ENCODE results near the gene AFG3L2.
A peak's percentile ranks its signal among the peaks of the same experiment; 100 is the strongest.

Gene AFG3L2

DNA sequence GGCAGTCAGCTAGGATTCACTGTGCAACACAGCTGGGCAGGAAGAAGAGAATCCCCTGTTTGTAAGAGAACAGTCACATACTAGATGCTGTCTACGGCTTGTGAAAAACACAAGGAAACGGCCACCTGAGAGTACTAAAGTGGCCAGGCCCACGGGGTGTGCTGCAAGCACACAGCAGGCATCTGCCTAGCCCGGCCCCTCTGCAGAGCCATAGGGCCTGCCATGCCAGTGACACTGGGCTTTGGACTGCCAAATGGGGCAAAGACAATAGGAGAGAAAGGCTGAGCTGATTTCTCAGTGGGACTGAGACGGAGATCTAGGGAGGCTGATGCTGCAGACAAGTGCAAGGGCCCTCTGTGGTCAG, 58.7 kb downstream of the AFG3L2 start:
- peak; percentile 9 for DNase-seq

DNA sequence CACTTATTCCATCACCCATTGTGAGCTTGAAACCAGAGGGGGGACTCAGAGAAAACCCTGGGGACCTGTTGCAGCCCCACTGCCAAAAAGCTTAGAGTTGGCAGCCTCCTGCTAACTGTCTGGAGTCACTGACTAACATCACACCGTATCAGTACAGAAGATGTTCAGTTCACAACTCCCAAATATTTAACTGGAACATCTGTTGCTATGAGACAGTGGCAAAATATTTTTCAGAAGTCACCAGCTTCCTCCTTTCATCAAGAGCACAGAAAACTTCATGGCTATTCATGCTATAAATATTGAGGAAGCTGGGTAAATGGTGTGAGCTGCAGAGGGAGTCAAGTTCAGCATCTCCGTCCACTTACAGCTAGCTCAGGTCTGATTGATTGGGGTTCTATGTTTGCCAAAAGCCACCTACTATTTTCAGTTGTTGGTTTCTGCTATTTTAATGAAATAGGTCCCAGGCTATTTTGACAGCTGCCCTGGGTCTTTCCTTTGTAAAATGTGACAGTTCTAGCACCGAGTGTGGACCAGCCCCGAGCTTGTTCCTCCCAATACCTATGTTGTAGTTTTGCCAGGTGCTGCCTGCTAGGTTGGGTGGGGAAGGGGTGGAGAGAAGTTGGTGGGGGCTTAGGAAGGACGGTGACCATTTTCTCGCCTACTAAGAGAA, 59.2 kb downstream of the AFG3L2 start:
- DNase-seq, result no peak

DNA sequence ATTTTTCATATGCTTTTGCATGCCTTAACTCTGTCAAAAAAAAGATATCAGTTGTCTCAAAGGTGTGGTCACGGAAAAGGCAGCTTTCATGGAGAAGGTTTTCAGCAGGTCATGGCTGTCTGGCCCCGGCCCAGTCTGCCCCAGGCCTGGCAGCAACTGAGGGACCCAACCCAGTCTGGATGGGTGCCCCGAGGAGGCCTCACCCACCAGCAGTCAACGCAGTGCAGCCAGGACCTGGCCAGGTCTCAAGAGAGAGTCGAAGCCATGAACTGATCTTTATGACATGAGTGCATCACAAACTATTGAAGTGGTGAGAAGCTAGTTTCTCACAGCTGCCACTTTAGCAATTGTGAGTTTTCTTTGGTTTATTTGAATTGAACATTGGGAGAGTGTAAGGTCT, 61.1 kb downstream of the AFG3L2 start:
- DNase-seq, result no peak

DNA sequence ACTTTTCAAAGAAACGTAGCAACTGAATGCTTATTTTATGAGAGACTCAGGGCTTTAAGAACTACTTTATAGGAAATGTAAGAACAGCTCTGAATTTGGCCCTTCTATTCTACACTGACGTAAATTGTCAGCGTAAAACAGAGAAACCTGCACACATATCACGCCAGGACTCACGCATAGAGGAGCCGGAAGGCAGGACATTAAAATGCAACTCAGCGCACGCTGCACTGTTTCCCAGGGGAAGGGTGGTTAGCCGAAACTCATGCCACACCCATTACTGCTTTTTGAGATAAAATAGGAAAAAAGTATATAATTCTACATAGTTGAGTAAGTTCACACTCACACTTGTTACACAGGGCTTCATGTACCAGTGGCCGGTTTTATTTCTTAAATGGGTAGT, 61.5 kb downstream of the AFG3L2 start:
- DNase-seq, result no peak

DNA sequence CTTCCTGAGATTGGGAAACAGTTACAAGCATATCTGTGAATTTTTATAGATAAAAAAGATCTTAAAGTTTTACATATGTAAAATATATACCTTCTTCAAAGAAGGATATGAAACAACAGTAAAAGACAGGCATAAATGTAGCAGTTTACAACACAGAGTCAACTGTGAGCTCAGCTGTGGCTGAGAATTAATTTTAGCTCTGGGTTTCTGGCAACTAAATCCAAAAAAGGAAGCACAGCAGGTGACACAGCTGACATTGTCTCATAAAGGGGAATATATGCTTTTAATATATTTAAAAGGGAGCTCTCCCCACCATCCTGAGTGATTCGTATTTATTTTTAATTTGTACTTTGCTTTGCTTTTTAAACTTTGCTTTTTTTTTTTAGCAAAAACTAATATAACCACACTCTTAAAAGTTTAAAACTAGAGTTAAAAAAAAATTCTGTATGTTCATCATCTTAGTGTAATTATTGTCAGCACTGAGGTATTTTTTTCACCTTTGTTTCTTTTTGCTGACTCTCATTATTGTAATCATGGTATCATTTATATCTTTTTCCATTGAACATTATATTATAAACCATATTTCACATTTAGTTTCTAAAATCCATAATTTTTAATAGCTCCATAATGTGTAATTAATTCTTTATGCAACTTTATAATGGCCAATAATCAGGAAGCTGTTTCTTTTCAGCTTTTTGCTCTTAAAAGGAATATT, 62.3 kb downstream of the AFG3L2 start:
- no peak for DNase-seq

DNA sequence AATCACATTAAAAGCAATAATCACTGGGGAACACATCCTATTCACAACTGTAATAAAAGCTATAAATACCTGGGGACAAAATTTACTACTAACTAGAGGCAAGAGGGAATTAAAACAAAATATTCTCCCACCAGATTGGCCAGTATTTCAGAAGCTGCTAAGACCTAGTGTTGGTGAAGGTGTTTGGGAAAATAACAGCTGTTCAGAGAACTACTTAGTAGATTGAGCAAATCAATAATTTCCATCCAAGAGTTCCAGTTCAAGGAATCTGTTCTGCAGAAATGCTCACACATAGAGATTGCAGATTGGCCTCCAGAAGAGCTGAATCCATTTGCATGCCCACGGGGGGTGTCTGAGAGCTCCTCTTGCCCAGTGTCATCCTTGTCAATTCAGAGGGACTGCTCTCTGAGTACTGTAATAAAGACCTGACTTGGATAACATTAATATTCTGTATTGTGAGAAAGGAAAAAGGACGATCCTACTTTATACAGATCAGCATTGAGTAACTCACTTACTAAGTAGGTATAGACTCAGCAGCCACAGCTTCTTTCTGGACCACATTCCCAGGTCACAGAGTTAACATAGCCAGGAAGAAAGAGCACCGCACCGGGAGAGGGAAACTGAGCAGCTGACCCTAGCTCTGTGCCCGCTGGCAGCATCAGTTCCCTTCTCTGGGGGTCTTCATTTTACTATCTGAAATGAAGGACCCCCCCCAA, 63.3 kb downstream of the AFG3L2 start:
- no peak for DNase-seq

DNA sequence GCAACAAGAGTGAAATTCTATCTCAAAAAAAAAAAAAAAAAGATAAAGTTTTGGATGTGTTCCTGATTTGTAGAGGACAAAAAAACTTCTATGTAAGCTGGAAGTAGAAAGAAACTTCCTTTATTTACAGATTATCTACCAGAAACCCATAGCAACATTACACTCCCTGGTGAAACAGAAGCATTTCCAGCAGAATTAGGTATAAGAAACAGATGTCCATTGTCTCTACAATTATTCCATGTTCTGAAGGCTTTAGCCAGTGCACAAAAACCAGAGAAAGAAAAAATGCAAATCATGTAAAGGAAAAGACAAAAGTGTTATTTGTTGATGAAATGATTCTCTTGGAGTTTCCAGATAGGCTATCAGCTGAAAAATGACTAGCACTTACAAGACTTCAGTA, 64.1 kb downstream of the AFG3L2 start:
- DNase-seq, result no peak

DNA sequence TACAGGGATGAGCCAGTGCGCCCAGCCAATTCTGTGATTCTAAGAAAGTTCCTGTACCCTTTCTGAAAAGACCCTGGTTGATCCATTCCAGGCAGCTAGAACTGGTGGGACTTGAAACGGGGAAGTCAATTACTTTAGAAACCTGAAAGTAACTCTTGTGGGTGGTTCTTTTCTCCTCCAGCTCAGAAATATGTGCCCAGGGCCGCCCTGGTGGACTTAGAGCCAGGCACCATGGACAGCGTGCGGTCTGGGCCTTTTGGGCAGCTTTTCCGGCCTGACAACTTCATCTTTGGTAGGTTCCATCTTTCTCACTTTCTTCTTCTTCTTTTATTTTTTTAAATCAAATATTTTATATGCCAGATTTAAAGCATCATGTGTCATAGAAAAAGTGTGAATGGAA, 66.3 kb downstream of the AFG3L2 start:
- no peak for DNase-seq

DNA sequence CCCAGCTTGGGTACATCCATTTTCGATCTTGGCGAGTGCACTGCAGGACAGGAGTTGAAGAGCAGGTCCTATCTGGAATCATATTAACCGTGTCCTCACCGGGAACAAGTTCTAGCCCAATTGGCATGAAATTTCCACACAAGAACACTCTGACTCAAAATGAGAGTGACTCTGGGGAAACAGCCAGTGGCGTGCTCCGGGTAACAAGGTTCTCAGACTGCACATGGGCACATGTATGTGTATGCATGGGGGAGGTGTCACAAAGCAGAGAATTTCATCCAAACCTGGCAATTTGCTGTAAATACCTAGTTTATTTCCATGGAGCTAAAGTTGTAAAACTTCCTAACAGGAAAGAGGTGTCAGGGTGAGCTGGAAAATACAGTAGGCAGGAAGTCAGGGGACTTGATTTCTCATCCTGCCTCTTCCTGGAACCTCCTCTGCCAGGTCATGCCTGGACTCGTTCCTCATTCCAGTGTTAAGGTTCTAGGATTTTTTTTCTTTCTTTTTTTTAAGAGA, 67.3 kb downstream of the AFG3L2 start:
- no peak for DNase-seq

DNA sequence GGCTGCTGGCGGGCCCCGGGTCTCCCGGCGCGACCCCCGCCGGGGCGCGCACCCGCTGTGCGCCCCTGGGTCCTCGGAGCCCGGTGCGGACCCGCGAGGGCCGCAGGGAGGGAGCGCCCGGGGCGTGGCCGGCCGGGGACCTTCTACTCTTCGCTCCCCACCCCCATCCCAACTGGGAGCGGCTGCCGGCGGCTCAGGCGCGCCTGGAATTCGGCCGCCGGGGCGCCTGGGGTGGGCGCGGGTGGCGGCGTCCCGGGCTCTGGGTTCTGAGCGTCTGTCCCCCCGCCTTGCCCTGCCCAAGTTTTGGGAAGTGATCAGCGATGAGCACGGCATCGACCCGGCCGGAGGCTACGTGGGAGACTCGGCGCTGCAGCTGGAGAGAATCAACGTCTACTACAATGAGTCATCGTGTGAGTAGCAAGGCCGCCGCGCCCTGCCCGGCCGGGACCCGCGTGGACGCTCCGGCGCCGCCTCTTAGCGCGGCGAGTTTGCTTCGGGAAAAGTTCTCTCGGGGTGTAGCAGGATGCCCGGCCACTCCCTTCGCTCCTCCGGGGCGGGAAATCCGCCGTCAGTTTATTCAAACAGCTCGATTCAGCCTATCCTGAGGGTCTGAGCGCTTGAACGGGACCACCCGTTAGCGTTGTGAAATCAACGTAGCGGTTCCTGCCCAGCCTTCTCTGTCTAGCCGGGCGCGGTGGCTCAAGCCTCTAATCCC, 68.5 kb downstream of the AFG3L2 start:
- DNase-seq, result no peak

DNA sequence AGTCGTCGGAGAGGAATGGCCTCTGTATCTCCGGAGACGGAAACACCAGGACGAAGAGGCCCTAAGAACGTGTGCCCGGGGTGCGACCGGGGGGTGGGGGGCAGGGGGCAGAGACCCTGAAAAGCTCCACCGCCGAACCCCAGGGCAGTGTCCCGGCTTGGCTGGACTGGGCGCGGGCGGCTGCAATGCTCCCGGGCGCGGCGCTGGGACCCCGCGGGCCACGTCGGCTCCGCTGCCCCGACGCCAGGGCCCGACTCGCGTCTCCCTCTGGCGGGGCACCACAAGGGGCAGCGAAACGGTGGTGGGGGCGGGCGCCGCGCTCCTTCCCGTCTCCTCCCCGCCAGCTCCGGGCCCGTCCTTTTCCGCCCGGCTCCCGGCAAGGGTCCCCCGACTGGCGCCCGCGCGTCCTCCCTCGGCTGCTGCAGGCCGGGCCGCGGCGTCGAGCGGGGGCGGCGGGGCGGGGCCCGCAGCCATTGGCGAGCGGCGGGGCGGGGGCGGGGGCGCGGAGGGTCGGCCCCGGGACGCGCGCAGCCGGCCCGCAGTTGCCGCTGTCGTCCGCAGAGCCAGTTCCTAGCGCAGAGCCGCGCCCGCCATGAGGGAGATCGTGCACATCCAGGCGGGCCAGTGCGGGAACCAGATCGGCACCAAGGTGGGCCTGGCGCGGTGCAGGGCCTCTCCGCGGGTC, 69.2 kb downstream of the AFG3L2 start, which contains the start of gene TUBB6:
Gene TUBB6, plus strand, starts transcription at position 541 of the 685 bp plus-strand sequence. Its CDS starts 52 bp downstream, at position 593.
- peak; percentile 36 for DNase-seq

DNA sequence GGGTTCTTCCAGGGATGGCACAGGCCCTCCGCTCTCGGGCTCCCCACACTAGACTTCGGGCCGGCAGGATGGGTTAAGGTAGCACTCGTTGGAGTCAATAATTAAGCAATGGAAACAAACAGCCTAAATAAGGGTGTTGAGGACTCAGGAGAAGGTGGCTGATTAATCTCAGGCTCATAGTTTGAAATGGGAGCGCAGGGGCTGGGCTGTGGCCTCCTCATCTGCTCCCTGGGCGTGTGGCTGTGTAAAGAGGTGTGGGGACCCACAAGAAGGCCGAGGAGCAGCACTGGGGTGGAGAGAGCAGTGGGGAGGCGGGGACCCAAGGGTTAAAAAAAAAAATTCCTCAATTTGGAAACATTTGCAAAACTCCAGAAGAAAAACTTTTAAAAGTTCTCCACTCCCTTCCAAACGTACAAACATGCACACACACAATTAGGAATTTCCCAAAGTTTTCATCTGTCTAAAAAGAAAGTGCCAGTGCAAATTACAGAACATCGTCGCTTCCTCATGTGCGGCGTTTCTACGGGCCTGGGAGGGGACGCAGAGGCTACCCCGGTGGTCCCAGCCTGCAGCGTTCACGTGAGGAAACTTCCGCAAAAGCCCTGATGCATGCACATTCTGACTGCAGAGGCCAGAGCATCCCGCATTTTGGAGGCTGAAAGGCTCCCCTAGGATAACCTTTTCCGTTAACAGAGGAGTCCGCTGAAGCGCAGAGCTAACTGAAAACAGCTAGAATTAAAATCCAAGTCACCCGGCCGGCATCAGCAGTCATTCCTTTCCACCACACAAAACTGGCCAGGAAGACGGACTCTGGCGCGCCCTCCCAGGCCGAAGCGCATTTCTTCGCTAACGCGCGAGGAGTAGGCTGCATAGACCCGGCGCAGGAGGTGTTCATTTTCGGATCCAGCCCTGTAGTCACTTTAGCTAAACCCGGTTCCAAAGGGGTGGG, 70.0 kb downstream of the AFG3L2 start:
- DNase-seq, result no peak

DNA sequence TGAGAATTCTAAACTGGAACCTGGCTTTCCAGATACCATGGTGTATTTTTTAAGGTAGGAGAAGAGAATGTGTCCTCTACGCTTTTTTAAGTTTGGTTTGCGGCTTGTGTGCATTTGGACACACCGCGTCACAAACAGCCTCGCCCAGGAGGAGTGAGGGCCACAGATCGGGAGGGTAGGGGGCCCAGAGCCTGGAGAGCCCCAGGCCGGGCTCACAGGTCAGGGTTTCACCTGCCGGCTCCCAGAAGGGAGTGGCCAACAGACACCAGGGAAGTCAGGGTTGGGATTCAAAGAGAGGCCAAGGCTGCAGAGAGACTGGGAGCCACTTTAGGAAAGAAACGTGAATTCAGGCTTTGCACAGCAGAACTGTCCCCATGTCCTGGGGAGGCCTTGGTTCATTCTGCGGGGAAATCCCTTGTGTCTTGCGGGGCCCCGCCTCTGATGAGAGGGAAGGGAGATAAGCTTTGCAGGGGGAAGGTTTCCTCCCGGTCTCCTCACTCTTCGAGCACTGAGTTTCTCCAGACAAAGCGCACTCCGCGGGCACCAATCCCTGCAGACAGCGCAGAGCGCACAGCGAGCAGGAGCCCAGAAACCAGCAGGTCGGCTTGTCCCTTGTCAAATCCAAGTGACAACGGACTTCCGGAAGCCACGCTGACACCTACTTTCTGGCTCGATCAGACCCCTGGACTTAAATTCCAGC, 70.9 kb downstream of the AFG3L2 start:
- DNase-seq, result no peak

DNA sequence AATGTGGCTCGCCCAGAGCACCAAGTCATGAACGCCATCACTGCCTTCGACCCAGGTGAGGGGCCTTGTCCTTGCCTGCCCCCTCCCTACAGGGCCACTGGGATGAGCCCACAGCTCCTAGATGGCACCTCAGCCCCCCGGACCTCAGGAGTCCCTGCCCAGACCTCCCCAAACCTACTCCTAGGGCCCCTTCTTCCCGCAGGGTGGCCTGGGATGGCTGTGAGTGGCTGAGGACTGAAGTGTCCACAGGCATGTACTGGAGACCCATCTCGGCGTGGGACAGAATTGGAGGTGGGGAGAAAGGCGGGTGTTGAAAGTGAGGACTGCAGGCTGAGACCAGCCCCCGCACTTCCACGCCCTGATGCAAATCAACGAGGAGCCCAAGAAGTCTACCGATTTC, 71.8 kb downstream of the AFG3L2 start:
- no peak for DNase-seq

DNA sequence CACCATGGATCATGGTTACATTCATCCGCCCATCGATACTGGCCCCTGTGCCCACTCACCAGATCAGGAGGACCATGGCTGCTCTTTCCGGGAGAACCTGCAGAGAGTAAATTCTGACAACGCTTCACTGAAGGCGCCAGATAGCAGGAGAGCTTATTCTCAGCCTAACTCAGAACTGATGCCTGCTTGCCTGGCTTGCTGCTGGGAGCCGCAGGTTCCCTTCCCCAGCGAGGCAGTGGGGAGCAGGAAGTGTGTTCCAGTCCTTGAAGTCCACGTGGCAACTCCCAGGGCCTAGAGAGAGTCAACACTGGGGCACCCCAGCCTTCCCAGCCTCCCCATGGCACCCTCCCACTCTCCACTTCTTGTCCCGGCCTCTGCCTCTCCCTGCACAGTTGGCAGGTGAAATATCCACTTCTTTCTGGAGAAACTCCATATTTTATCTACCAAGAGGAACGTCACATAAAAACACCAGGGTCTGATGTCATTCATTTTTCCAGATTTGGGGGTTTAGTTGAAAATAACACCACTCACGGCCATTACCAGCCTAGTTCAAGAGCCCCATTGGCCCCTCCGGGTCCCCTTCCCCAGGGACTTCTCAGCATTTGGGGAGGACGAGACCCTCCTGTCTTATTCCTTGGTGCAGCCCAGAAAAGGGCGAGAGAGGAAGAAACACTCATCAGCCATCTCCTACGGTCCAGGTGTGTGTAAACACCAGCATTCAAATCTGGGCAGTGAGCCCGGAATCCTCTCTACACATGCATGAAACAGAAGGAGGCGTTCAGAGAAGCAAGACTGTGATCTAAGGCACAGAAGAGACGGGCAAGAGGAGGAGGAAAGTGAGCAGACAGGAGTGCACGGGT, 72.4 kb downstream of the AFG3L2 start:
- no peak for DNase-seq

DNA sequence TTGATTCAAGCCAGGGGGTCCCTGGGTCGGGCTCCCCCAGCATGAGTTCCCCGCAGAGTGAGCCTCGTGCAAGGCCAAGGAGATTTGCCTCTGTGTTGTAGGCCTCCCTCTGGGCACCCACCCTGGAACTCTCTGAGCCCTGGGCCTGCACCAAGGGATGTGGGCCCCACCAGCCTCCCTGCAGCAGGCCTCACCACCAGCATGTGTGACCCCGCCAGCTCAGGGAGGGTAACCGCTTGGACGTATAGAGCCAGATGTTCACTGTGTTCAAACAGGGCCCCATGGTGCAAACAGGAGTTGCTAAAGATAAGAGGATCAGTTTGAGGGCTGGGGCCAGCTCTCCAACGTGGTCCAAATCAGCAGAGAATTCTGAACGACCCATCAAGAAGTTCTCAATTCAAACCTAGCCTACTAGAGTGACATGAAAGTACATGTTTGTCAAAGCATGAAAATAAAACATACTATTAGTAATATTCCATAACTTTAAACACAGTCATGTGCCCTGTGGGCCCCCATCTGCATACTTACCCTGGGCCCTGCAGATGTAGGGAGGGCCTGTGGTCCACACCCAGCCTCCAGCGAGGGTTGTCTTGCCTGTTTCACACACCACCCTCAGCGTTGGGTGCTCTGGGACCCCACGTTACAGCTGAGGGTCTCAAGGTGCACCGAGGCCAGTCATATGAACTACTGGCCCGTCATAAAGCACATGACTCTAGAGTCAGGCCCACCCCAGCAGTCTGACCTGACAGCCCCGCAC, 74.5 kb downstream of the AFG3L2 start:
- DNase-seq, result no peak

DNA sequence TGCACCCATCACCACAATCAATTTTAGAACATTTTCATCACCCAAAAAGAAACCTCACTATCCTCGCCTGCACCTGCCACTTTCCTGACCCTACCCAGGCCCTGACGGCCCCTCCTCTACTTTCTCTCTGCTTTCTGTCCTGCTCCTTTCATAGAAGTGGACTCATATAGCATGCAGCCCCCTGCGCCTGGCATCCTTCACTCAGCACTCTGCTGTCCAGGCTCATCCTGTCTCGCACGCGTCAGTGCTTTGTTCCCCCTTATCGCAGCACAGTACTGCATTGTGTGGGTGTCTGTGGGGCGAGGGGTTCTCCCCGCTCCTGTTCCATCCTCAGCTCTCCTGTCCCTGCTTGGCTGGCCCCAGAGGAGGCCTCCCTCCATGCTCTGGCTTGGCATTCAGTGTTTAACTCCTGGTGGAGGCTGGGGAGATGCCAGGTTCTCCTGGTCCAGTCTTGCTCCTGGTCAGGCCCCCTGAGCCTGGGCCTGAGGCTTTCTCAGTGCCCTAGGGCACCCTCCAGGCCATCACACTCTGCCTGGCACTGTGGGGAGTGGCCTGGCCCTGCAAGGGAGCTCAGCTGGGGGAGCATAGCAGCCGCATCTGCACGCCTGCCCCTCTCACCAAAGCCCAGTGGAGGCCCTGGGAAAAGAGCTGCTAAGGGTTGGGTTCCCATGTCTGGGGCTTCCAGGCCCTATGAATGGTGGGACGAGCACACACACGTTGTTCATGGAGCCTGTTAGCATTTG, 75.6 kb downstream of the AFG3L2 start:
- no peak for DNase-seq

DNA sequence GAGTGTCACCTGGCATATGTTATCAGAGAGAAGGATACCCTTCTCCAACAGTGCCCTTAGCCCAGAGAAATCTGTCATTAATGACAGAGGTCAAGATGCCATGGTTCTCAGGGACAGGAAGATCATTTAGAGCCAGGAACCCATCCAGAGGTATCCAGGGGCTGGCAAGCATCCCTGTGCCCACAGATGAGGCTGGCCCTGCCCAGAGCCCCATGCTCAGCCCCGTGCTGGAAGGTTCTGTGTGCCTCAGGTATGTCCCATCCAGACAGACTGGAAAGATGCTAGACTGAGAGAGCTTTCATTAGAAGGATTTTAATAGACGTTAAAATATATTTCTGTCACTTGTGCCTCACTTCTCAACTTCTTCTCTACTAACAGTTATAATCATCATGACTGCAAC, 77.2 kb downstream of the AFG3L2 start:
- DNase-seq, result no peak

Data from NCI-H774 (cell line).